ENCODE measurements around the gene ARSI.
"Not testable (repeated sequence)": the region's sequence is repeated elsewhere in the genome, so short reads cannot be mapped to it uniquely, and the experiment has no call there.

Gene ARSI

DNA sequence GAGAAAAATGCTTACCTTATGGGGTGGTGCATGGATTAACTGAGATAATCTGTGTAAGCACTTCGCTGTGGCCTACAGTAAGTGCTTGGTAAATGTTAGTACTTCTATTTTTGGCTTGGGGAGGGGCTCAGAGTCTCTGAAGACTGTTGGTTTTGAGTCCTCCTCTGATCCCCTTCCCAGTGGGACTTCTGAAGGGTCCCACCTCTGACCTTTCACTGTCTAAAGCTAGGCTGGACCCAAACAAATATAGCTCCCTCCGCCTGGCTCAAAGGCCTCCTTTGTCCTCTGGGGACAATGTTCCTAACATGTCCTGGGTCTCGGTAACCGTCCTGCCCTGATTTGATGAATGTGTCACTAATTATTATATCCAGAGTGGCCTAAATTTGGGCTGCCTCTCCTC lies 47.9 kb downstream of the ARSI start:
- no peak for TF ChIP-seq ZNF384 (IDR thresholded peaks at IDR 0.05)
- no peak for TF ChIP-seq NFRKB (IDR thresholded peaks at IDR 0.05)
- no peak for TF ChIP-seq LEF1 (IDR thresholded peaks at IDR 0.05; ENCODE audit: borderline replicate concordance)
- TF ChIP-seq ARNT (IDR thresholded peaks at IDR 0.05) = no peak
- no peak for TF ChIP-seq HDGF (IDR thresholded peaks at IDR 0.05; ENCODE audit: borderline replicate concordance)
- no peak for TF ChIP-seq CTBP1 (IDR thresholded peaks at IDR 0.05; ENCODE audit: borderline replicate concordance)
- TF ChIP-seq FOXM1 (IDR thresholded peaks at IDR 0.05; ENCODE audit: borderline replicate concordance) = no peak
- TF ChIP-seq L3MBTL2 (conservative IDR thresholded peaks at IDR 0.05) = no peak
- no peak for TF ChIP-seq BHLHE40 (IDR thresholded peaks at IDR 0.05; ENCODE audit: borderline replicate concordance)
- CTCF ChIA-PET = interaction anchor here (0.6 kb wide), 2 partner anchors 45 to 95 kb away, joined by 3 read pairs; no protein-coding TSS in a partner anchor
- no peak for DNase-seq (ENCODE audit: extremely low spot score)
- POLR2A ChIA-PET = no interaction called here

DNA sequence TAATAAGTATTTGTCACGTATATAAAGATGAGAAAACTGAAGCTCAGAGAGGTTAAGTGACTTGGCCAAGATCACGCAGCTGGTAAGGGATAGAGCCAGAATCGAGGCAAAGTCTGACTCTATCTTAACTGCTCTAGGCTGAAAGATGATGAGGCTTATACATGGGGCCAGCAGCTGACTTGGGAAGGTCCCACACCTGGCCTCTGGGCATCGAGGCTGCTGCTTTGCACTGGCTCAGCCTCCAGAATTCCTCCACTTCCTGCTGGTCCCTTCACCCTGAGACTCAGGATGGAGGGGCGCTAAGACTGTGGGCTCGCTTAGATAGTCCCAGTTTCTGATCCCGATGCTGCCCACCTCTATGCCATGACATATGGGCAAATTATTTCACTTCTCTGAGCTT lies 48.3 kb downstream of the ARSI start:
- ChIA-PET CTCF (interaction anchor here (0.6 kb wide), 2 partner anchors 45 to 95 kb away, joined by 3 read pairs; no protein-coding TSS in a partner anchor), POLR2A (no interaction called here)
- DNase-seq (ENCODE audit: extremely low spot score) = no peak
- TF ChIP-seq NFRKB (IDR thresholded peaks at IDR 0.05) = no peak
- TF ChIP-seq FOXK2 (IDR thresholded peaks at IDR 0.05) = no peak
- TF ChIP-seq, protein P1, sequence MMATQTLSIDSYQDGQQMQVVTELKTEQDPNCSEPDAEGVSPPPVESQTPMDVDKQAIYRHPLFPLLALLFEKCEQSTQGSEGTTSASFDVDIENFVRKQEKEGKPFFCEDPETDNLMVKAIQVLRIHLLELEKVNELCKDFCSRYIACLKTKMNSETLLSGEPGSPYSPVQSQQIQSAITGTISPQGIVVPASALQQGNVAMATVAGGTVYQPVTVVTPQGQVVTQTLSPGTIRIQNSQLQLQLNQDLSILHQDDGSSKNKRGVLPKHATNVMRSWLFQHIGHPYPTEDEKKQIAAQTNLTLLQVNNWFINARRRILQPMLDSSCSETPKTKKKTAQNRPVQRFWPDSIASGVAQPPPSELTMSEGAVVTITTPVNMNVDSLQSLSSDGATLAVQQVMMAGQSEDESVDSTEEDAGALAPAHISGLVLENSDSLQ (IDR thresholded peaks at IDR 0.05) = no peak

DNA sequence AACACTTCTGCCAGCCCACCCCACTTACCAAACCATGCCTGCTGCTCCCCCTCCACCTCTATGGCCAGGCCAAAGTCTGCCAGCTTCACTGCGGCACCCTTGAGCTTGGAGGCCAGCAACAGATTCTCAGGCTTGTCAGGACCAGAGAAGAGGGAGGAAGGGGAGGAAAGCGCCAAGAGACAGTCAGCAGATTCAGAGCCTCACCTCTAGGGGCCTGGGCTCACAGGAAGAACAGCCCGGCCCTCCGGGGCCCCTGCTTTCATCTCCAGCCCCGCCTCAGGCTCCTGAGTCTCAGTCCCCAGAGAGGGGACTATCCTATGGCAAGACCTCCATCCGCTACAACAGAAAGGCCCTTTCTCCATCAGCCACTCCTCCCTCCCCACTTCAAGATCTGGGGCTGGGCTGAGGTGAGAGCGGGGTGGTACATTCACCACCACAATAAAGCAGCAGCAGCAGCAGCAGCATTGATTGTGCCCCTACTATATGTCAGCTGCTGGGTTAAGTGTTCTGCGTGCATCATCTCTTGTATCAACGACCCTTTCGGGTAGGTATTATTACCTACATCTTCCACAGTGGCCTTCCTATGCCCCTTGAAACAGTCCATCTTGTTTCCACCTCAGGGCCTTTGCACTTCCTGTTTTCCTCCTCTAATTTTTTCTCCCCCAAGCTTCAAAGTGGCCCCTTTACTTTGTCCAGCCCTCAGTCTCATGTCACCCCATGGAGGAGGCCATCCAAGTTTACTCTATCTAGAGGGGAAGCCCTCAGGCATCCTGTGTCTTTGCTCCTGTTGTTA lies 49.1 kb downstream of the ARSI start:
- ChIA-PET POLR2A (no interaction called here), CTCF (no interaction called here)
- TF ChIP-seq SUZ12 (IDR thresholded peaks at IDR 0.05) = no peak
- no peak for TF ChIP-seq CTBP1 (IDR thresholded peaks at IDR 0.05; ENCODE audit: borderline replicate concordance)
- no peak for TF ChIP-seq ZNF384 (IDR thresholded peaks at IDR 0.05)
- TF ChIP-seq SP1 (IDR thresholded peaks at IDR 0.05) = no peak
- TF ChIP-seq, protein P1 (IDR thresholded peaks at IDR 0.05) = no peak
- no peak for TF ChIP-seq FOXM1 (IDR thresholded peaks at IDR 0.05; ENCODE audit: borderline replicate concordance)
- no peak for TF ChIP-seq BHLHE40 (IDR thresholded peaks at IDR 0.05; ENCODE audit: borderline replicate concordance)
- no peak for TF ChIP-seq FOXA1 (IDR thresholded peaks at IDR 0.05)
- TF ChIP-seq L3MBTL2 (conservative IDR thresholded peaks at IDR 0.05) = no peak
- no peak for TF ChIP-seq ARNT (IDR thresholded peaks at IDR 0.05)
- no peak for TF ChIP-seq LEF1 (IDR thresholded peaks at IDR 0.05; ENCODE audit: borderline replicate concordance)
- TF ChIP-seq NFRKB (IDR thresholded peaks at IDR 0.05) = no peak
- TF ChIP-seq HDGF (IDR thresholded peaks at IDR 0.05; ENCODE audit: borderline replicate concordance) = no peak
- TF ChIP-seq TARDBP (IDR thresholded peaks at IDR 0.05) = no peak

DNA sequence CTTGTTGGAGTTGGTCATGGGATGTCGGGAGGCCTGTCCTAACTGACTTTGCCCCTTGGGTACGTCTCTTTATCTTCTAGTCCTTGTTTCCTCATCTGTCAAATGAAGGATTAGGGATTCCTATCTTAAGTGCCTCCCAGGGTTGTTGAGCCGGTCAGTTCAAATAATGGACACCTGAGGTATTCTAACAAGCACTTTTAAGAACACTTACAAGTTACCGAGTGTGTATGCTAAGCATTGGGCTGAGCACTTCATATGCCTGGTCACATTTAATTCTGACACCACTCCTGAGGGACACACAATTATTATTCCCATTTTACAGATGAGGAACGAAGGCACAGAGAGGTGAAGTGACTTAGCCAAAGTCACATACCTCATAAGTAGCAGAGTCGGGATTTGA lies 50.2 kb downstream of the ARSI start:
- DNase-seq (ENCODE audit: extremely low spot score) = no peak

More for the DNA sequence above, 49.1 kb downstream of the ARSI start:
- no peak for DNase-seq (ENCODE audit: extremely low spot score)

DNA sequence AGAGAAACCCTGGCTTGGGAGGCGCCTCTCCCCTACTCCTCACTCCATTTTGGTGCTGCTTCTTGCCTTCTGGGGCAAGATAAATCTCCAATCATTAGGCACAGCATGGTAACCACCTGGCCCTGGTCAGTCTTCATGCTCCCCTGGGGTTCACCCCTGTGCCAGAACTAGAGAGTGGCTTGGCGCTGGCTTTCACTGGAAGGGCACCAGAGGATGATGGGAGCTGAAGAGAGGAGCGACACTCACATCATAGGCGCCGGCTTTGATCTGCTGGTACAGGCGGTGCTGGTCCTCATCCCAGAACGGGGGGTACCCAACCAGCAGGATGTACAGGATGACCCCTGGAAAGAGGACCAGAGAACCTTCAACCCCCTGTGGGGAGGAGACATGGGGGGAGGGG lies 51.2 kb downstream of the ARSI start:
- CTCF ChIA-PET = no interaction called here
- POLR2A ChIA-PET = no interaction called here
- DNase-seq (ENCODE audit: extremely low spot score) = no peak
- TF ChIP-seq CTBP1 (IDR thresholded peaks at IDR 0.05; ENCODE audit: borderline replicate concordance) (no peak), ZNF384 (IDR thresholded peaks at IDR 0.05) (no peak), BHLHE40 (IDR thresholded peaks at IDR 0.05; ENCODE audit: borderline replicate concordance) (no peak)

More for the DNA sequence above, 50.2 kb downstream of the ARSI start:
- ChIA-PET CTCF (no interaction called here), POLR2A (no interaction called here)
- TF ChIP-seq HDGF (IDR thresholded peaks at IDR 0.05; ENCODE audit: borderline replicate concordance) (no peak), ELF4 (IDR thresholded peaks at IDR 0.05) (no peak), FOXK2 (IDR thresholded peaks at IDR 0.05) (no peak), FOXM1 (IDR thresholded peaks at IDR 0.05; ENCODE audit: borderline replicate concordance) (no peak)
- TF ChIP-seq, protein P1 (IDR thresholded peaks at IDR 0.05) = no peak

DNA sequence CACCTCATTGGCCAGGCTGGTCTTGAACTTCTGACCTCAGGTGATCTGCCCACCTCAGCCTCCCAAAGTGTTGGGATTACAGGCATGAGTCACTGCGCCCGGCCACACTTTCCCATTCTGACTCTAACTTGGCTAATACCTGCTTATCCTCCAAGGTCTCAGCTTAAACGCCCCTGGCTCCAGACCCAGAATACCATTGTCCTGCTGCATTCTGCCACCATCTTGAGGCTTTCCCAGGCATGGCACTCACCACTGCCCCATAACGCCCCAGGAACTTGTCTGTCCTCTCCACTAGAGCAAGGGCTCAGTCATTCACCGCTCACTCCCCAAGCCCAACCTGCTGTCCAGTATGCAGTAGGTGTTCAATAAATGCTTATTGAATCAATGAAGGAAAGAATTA lies 53.0 kb downstream of the ARSI start:
- TF ChIP-seq ELF4 (IDR thresholded peaks at IDR 0.05) = no peak
- ChIA-PET CTCF (no interaction called here), POLR2A (no interaction called here)
- DNase-seq (ENCODE audit: extremely low spot score) = no peak

DNA sequence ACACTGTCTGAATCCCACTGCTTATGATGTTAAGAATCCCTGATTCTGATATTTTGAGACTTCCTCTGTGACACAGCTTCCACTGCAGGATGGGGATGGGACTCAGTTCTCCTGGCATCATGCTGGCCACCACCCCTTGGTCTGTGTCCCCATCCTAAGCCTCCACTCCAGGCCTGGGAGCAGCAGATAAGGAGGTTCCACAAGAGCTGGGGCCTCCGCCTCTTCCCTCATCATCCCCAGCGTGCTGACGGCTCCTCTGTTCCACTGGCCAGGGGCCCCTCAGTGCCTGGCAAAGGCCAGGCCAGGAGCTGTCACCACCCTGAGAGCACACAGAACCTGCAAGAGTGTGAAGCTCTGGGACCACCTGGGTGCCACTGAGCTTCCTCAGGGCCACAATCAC lies 53.8 kb downstream of the ARSI start:
- ChIA-PET CTCF (interaction anchor here (0.7 kb wide), 1 partner anchor 23 kb away, joined by 3 read pairs; no protein-coding TSS in a partner anchor), POLR2A (no interaction called here)
- TF ChIP-seq L3MBTL2 (conservative IDR thresholded peaks at IDR 0.05) = no peak
- no peak for TF ChIP-seq ELF4 (IDR thresholded peaks at IDR 0.05)
- TF ChIP-seq, protein P1 (IDR thresholded peaks at IDR 0.05) = no peak
- TF ChIP-seq BHLHE40 (IDR thresholded peaks at IDR 0.05; ENCODE audit: borderline replicate concordance) = no peak
- no peak for TF ChIP-seq ARNT (IDR thresholded peaks at IDR 0.05)
- TF ChIP-seq FOXK2 (IDR thresholded peaks at IDR 0.05) = no peak
- TF ChIP-seq ZNF384 (IDR thresholded peaks at IDR 0.05) = no peak
- TF ChIP-seq LEF1 (IDR thresholded peaks at IDR 0.05; ENCODE audit: borderline replicate concordance) = no peak
- TF ChIP-seq CTBP1 (IDR thresholded peaks at IDR 0.05; ENCODE audit: borderline replicate concordance) = no peak
- no peak for TF ChIP-seq FOXA1 (IDR thresholded peaks at IDR 0.05)
- no peak for DNase-seq (ENCODE audit: extremely low spot score)

DNA sequence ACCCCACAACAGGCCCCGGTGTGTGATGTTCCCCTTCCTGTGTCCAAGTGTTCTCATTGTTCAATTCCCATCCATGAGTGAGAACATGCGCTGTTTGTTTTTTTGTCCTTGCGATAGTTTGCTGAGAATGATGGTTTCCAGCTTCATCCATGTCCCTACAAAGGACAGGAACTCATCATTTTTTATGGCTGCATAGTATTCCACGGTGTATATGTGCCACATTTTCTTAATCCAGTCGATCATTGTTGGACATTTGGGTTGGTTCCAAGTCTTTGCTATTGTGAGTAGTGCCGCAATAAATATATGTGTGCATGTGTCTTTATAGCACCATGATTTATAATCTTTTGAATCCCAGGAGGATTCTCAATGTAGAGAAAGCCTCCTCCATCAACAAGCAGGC lies 54.2 kb downstream of the ARSI start:
- DNase-seq (ENCODE audit: extremely low spot score); CTCF ChIA-PET; POLR2A ChIA-PET: not testable (repeated sequence)
